PC-9 (cell line): Measurements from ENCODE around the gene RRAS.

Experiments used
- EZH2 ChIP-seq: fragments of 200-600 bp; sonication (generic); IDR thresholded peaks from 2 replicates; pipeline ENCODE4 v1.8.0; 2017; ENCODE audit warnings: antibody characterized with exemption, low read depth
- TF ChIP-seq, protein P1 (sequence below): fragments of 200-600 bp; sonication (generic); conservative IDR thresholded peaks from 2 replicates; pipeline ENCODE4 v1.6.1; 2017; ENCODE audit warnings: mixed run types, antibody characterized with exemption, mild to moderate bottlenecking, moderate library complexity

DNA sequence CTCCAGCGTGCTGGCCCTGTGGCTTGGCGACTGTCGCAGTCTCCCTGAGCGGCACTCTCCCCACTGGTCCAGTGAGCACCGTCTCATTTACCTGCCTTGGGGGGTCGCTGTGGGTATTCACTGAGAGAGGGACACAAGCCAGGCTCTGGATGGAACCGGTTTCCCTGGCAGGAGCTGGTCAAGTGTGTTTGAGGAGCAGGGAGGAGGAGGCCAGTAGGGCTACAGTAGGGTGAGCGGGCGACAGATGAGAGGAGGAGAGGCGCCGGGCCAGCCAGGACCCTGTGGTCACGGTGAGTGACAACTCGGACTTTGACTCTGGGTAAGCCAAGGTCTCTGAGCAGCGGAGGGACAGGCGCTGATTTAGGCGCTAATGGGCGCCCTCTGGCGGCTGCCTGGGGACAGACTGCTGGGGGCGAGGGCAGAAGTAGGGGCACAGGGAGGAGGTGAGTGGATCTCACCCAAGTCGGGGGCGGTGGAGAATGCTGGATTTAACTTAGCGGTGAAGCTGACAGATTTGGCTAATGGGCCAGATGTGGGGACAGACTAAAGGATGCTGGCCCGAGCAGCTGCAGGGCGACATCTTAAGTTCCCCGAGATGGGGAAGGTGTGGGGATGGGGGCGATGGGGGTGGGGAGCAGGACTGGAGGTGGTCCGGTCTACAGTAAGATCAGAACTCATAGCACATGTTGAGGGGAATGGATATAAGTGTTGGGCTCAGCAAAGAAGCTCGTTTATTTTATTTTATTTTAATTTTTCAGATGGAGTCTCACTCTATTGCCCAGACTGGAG is 32.4 kb upstream of the RRAS start:
- TF ChIP-seq, protein P1, sequence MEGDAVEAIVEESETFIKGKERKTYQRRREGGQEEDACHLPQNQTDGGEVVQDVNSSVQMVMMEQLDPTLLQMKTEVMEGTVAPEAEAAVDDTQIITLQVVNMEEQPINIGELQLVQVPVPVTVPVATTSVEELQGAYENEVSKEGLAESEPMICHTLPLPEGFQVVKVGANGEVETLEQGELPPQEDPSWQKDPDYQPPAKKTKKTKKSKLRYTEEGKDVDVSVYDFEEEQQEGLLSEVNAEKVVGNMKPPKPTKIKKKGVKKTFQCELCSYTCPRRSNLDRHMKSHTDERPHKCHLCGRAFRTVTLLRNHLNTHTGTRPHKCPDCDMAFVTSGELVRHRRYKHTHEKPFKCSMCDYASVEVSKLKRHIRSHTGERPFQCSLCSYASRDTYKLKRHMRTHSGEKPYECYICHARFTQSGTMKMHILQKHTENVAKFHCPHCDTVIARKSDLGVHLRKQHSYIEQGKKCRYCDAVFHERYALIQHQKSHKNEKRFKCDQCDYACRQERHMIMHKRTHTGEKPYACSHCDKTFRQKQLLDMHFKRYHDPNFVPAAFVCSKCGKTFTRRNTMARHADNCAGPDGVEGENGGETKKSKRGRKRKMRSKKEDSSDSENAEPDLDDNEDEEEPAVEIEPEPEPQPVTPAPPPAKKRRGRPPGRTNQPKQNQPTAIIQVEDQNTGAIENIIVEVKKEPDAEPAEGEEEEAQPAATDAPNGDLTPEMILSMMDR, result peak; percentile 90
- no peak for TF ChIP-seq EZH2
